Measurements from ENCODE around the gene ESPNL.

Gene ESPNL

GRCh38 chr2:238161291-238162051, 61.3 kb downstream of the ESPNL start:
- Histone ChIP-seq H3K23ac (ENCODE audit: low read length in 2 of 2) (no peak overlapping the region), H3K4me3 (ENCODE audit: insufficient read depth in 1 of 2, low read depth in 1 of 2, low read length in 2 of 2) (no peak overlapping the region), H3K79me1 (replicated peaks; ENCODE audit: low read length, poor library complexity, severe bottlenecking) (peaks cover under 1% of the 10 kb centered on the region), H4K91ac (ENCODE audit: low read length) (no peak overlapping the region), H3K9ac (ENCODE audit: low read length) (no peak overlapping the region), H3K4ac (ENCODE audit: low read depth in 1 of 2, low read length in 2 of 2) (no peak overlapping the region), H2BK12ac (ENCODE audit: low read length in 2 of 2) (no peak overlapping the region), H2BK15ac (ENCODE audit: low read depth, poor library complexity, severe bottlenecking) (no peak overlapping the region), H3K14ac (ENCODE audit: low read length in 2 of 2) (no peak overlapping the region), H3K4me2 (ENCODE audit: low read length, poor library complexity, severe bottlenecking) (no peak overlapping the region), H3K27me3 (ENCODE audit: control insufficient read depth in 1 of 2, insufficient read depth in 1 of 2, low read length in 2 of 2) (peaks cover 0 to 18% of the 10 kb centered on the region in 2 experiments), H2BK5ac (ENCODE audit: low read depth, low read length, poor library complexity, severe bottlenecking) (no peak overlapping the region), H3K27ac (ENCODE audit: low read length, poor library complexity, severe bottlenecking) (no peak overlapping the region), H4K8ac (ENCODE audit: low read length) (no peak overlapping the region), H2BK120ac (ENCODE audit: low read depth, low read length) (no peak overlapping the region), H2AK5ac (ENCODE audit: low read length, severe bottlenecking) (no peak overlapping the region), H3K4me1 (ENCODE audit: control insufficient read depth, insufficient read depth, low read depth, low read length) (peaks cover 52% of the 10 kb centered on the region), H3K18ac (ENCODE audit: low read depth in 1 of 2, low read length in 2 of 2) (no peak overlapping the region), H2AFZ (ENCODE audit: low read depth, low read length) (no peak overlapping the region), H3K36me3 (ENCODE audit: control insufficient read depth in 1 of 2, insufficient read depth in 2 of 2, low read depth in 1 of 2, low read length in 2 of 2) (peaks cover 0 to 10% of the 10 kb centered on the region in 2 experiments), H3K9me3 (ENCODE audit: control insufficient read depth, low read length) (no peaks in the 10 kb centered on the region)
- DNase-seq, result no peak
- WGBS, result 94% methylated on average over 14 of the region's 21 CpGs

- no peak overlapping the region for H2BK12ac ChIP-seq (ENCODE audit: low read length in 2 of 2)
- H4K8ac ChIP-seq (ENCODE audit: low read length), result no peak overlapping the region
- no peak overlapping the region for H3K4me2 ChIP-seq (ENCODE audit: low read length, poor library complexity, severe bottlenecking)
- peaks cover 60% of the 10 kb centered on the region for H3K4me1 ChIP-seq (ENCODE audit: control insufficient read depth, insufficient read depth, low read depth, low read length)
- H3K9ac ChIP-seq (ENCODE audit: low read length), result no peak overlapping the region
- H3K14ac ChIP-seq (ENCODE audit: low read length in 2 of 2), result no peak overlapping the region
- H3K4ac ChIP-seq (ENCODE audit: low read depth in 1 of 2, low read length in 2 of 2), result no peak overlapping the region
- H2AK5ac ChIP-seq (ENCODE audit: low read length, severe bottlenecking), result peak overlapping the region; percentile 10
- H4K91ac ChIP-seq (ENCODE audit: low read length), result no peak overlapping the region
- whole genome bisulfite sequencing, result 89% methylated on average over 14 of the region's 14 CpGs
- peaks cover under 1 to 19% of the 10 kb centered on the region in 2 experiments for H3K36me3 ChIP-seq (ENCODE audit: control insufficient read depth in 1 of 2, insufficient read depth in 2 of 2, low read depth in 1 of 2, low read length in 2 of 2)
- H3K23ac ChIP-seq (ENCODE audit: low read length in 2 of 2), result no peak overlapping the region
- DNase-seq, result no peak
- H3K18ac ChIP-seq (ENCODE audit: low read depth in 1 of 2, low read length in 2 of 2), result no peak overlapping the region
- H2BK5ac ChIP-seq (ENCODE audit: low read depth, low read length, poor library complexity, severe bottlenecking), result no peak overlapping the region
- peaks cover 0 to 18% of the 10 kb centered on the region in 2 experiments for H3K27me3 ChIP-seq (ENCODE audit: control insufficient read depth in 1 of 2, insufficient read depth in 1 of 2, low read length in 2 of 2)
- H3K27ac ChIP-seq (ENCODE audit: low read length, poor library complexity, severe bottlenecking), result no peak overlapping the region
- H2BK15ac ChIP-seq (ENCODE audit: low read depth, poor library complexity, severe bottlenecking), result no peak overlapping the region
- H2AFZ ChIP-seq (ENCODE audit: low read depth, low read length), result no peak overlapping the region
- H2BK120ac ChIP-seq (ENCODE audit: low read depth, low read length), result no peak overlapping the region
- H3K79me1 ChIP-seq (replicated peaks; ENCODE audit: low read length, poor library complexity, severe bottlenecking), result peaks cover 3% of the 10 kb centered on the region
- no peaks in the 10 kb centered on the region for H3K9me3 ChIP-seq (ENCODE audit: control insufficient read depth, low read length)
- H3K4me3 ChIP-seq (ENCODE audit: insufficient read depth in 1 of 2, low read depth in 1 of 2, low read length in 2 of 2), result no peak overlapping the region
These were observed 62.2 kb downstream of the ESPNL start for GRCh38 chr2:238162251-238162845.

DNA sequence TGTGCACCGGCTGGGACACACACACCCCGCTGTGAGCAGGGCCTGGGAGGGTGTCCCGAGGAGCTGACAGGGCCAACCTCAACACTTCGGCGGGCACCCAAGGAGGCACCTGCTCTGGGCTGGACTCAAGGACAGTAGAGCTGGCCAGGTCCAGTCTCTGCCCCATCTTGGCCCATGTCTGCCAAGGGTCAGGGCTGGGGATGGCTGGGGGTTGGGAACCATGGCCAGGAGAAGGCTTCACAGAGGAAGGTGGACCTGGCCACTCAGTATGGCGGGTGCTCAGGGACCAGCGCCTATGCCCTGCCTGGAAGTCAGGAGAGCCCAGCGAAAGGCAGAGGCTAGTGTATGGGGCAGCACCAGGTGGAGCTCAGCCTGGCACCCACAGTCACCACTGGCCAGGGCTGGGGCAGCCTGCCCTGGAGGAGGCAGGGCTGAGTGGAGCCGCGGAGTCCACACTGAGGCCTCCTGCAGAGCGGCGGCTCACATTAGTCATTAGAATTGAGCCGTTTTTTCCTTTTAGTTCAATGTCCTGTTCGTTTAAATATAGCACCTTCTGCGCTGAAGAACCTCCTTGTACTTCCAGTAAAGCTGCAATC, 62.8 kb downstream of the ESPNL start:
- Histone ChIP-seq H2BK5ac (ENCODE audit: low read depth, low read length, poor library complexity, severe bottlenecking) (no peak overlapping the region), H3K4me1 (ENCODE audit: control insufficient read depth, insufficient read depth, low read depth, low read length) (peaks cover 60% of the 10 kb centered on the region), H3K36me3 (ENCODE audit: control insufficient read depth in 1 of 2, insufficient read depth in 2 of 2, low read depth in 1 of 2, low read length in 2 of 2) (peaks cover 5 to 25% of the 10 kb centered on the region in 2 experiments), H3K79me1 (replicated peaks; ENCODE audit: low read length, poor library complexity, severe bottlenecking) (peaks cover 3% of the 10 kb centered on the region), H4K91ac (ENCODE audit: low read length) (no peak overlapping the region), H3K18ac (ENCODE audit: low read depth in 1 of 2, low read length in 2 of 2) (no peak overlapping the region), H3K27me3 (ENCODE audit: control insufficient read depth in 1 of 2, insufficient read depth in 1 of 2, low read length in 2 of 2) (peaks cover 0 to 17% of the 10 kb centered on the region in 2 experiments), H2BK15ac (ENCODE audit: low read depth, poor library complexity, severe bottlenecking) (no peak overlapping the region), H3K9ac (ENCODE audit: low read length) (peak overlapping the region; percentile 48), H3K4me2 (ENCODE audit: low read length, poor library complexity, severe bottlenecking) (peak overlapping the region; percentile 96), H2AFZ (ENCODE audit: low read depth, low read length) (peak overlapping the region; percentile 15), H3K23ac (ENCODE audit: low read length in 2 of 2) (no peak overlapping the region), H4K8ac (ENCODE audit: low read length) (no peak overlapping the region), H2BK12ac (ENCODE audit: low read length in 2 of 2) (no peak overlapping the region), H3K4ac (ENCODE audit: low read depth in 1 of 2, low read length in 2 of 2) (no peak overlapping the region), H2AK5ac (ENCODE audit: low read length, severe bottlenecking) (no peak overlapping the region), H3K14ac (ENCODE audit: low read length in 2 of 2) (no peak overlapping the region), H2BK120ac (ENCODE audit: low read depth, low read length) (no peak overlapping the region), H3K4me3 (ENCODE audit: insufficient read depth in 1 of 2, low read depth in 1 of 2, low read length in 2 of 2) (peak overlapping the region in 1 of 2 experiments; percentile 53), H3K27ac (ENCODE audit: low read length, poor library complexity, severe bottlenecking) (no peak overlapping the region), H3K9me3 (ENCODE audit: control insufficient read depth, low read length) (no peaks in the 10 kb centered on the region)
- WGBS, result 62% methylated on average over 14 of the region's 15 CpGs
- peak; percentile 32 for DNase-seq
